CD4-positive, alpha-beta T cell treated with Interleukin-4 for 4 hours (primary cell): Measurements from ENCODE around the gene CETP.
"Not testable (repeated sequence)": the region's sequence is repeated elsewhere in the genome, so short reads cannot be mapped to it uniquely, and the experiment has no call there.

ENCODE experiments used
- DNase-seq: peaks from one replicate; pipeline ENCODE4 v3.0.0-alpha.2; 2020

CETP gene

GRCh38 chr16:56961851-56962281 is at the start of gene CETP:
CETP (plus strand) TSS chr16:56961950; CDS start chr16:56961980, 30 bp downstream.
- no peak for DNase-seq

GRCh38 chr16:56912746-56913708 is 48.7 kb upstream of the CETP start:
- no peak for DNase-seq

GRCh38 chr16:56914896-56915295 is 46.9 kb upstream of the CETP start:
- DNase-seq, result no peak

GRCh38 chr16:56915336-56916119 is 46.2 kb upstream of the CETP start:
- DNase-seq, result no peak

- DNase-seq, result peak; percentile 45
These were observed 45.0 kb upstream of the CETP start for GRCh38 chr16:56916571-56917403.

- no peak for DNase-seq
These were observed 43.2 kb upstream of the CETP start for GRCh38 chr16:56918467-56919012.

- no peak for DNase-seq
These were observed 42.5 kb upstream of the CETP start for GRCh38 chr16:56919099-56919800.

- no peak for DNase-seq
These were observed 40.2 kb upstream of the CETP start for GRCh38 chr16:56921571-56921970.

- no peak for DNase-seq
These were observed 38.2 kb upstream of the CETP start for GRCh38 chr16:56923481-56924091.

- DNase-seq, result no peak
These were observed 34.3 kb upstream of the CETP start for GRCh38 chr16:56927471-56927870.

- DNase-seq, result no peak
These were observed 32.1 kb upstream of the CETP start for GRCh38 chr16:56929639-56930038.

- DNase-seq, result no peak
These were observed 31.1 kb upstream of the CETP start for GRCh38 chr16:56930486-56931270.

GRCh38 chr16:56931271-56931891 is 30.4 kb upstream of the CETP start:
- DNase-seq, result no peak

GRCh38 chr16:56931892-56932720 is 29.6 kb upstream of the CETP start, which contains the start of gene HERPUD1:
HERPUD1 (plus strand) TSS chr16:56932142; CDS start chr16:56932245, 103 bp downstream.
- DNase-seq, result peak; percentile 99

- peak; percentile 39 for DNase-seq
These were observed 28.8 kb upstream of the CETP start for GRCh38 chr16:56932721-56933619.

GRCh38 chr16:56933828-56934598 is 27.7 kb upstream of the CETP start:
- DNase-seq, result no peak

GRCh38 chr16:56934599-56935145 is 27.1 kb upstream of the CETP start:
- not testable (repeated sequence) for DNase-seq
